Ectodermal cell (in vitro differentiated cells): ENCODE results near the gene TNFSF11.

Source experiments
- H3K27ac ChIP-seq: 2 replicates; pipeline ENCODE4 v1.7.0; 2013; ENCODE audit warnings: mild to moderate bottlenecking, low read depth, low read length; ENCODE audit not compliant: insufficient read depth, poor library complexity, severe bottlenecking
- H3K27me3 ChIP-seq: 2 replicates; pipeline ENCODE4 v1.7.0; 2013; ENCODE audit warnings: mild to moderate bottlenecking, low read length; ENCODE audit not compliant: insufficient read depth, control insufficient read depth, poor library complexity, severe bottlenecking
- H3K36me3 ChIP-seq: one replicate; pipeline ENCODE4 v1.7.0; 2013; ENCODE audit warnings: low read length; ENCODE audit not compliant: control insufficient read depth, insufficient read depth
- H3K4me1 ChIP-seq: one replicate; pipeline ENCODE4 v1.7.0; 2013; ENCODE audit warnings: low read length; ENCODE audit not compliant: control insufficient read depth, insufficient read depth
- H3K4me3 ChIP-seq: 2 replicates; pipeline ENCODE4 v1.7.0; 2013; ENCODE audit warnings: low read depth, low read length, control low read depth; ENCODE audit not compliant: insufficient read depth
- H3K9me3 ChIP-seq: 2 replicates; pipeline ENCODE4 v1.7.0; 2013; ENCODE audit warnings: mild to moderate bottlenecking, low read length, moderate library complexity; ENCODE audit not compliant: control insufficient read depth
- WGBS, 2 experiments: methylation state at CpG; one replicate each; pipeline ENCODE4 v1.1.7; 2013; ENCODE audit warnings: missing lambda C conversion rate in 2 of 2; 5-methylcytosine and 5-hydroxymethylcytosine counted together

TNFSF11 gene

GRCh38 chr13:42607546-42607945 is 33.6 kb downstream of the TNFSF11 start:
- H3K27me3 ChIP-seq = no peaks in the 10 kb centered on the region
- no peaks in the 10 kb centered on the region for H3K36me3 ChIP-seq
- no peak overlapping the region for H3K4me3 ChIP-seq
- H3K27ac ChIP-seq = no peak overlapping the region
- no peaks in the 10 kb centered on the region for H3K4me1 ChIP-seq
- WGBS, 2 experiments = 88 to 91% methylated on average over 2 of the region's 2 CpGs
- H3K9me3 ChIP-seq = no peaks in the 10 kb centered on the region

- H3K4me1 ChIP-seq = no peaks in the 10 kb centered on the region
- H3K36me3 ChIP-seq = no peaks in the 10 kb centered on the region
- H3K27me3 ChIP-seq = no peaks in the 10 kb centered on the region
- H3K27ac ChIP-seq = no peak overlapping the region
- WGBS, 2 experiments = 70 to 85% methylated on average over 2 of the region's 2 CpGs
- no peaks in the 10 kb centered on the region for H3K9me3 ChIP-seq
- H3K4me3 ChIP-seq = no peak overlapping the region
Observed at GRCh38 chr13:42610649-42611048, 36.7 kb downstream of the TNFSF11 start.

DNA sequence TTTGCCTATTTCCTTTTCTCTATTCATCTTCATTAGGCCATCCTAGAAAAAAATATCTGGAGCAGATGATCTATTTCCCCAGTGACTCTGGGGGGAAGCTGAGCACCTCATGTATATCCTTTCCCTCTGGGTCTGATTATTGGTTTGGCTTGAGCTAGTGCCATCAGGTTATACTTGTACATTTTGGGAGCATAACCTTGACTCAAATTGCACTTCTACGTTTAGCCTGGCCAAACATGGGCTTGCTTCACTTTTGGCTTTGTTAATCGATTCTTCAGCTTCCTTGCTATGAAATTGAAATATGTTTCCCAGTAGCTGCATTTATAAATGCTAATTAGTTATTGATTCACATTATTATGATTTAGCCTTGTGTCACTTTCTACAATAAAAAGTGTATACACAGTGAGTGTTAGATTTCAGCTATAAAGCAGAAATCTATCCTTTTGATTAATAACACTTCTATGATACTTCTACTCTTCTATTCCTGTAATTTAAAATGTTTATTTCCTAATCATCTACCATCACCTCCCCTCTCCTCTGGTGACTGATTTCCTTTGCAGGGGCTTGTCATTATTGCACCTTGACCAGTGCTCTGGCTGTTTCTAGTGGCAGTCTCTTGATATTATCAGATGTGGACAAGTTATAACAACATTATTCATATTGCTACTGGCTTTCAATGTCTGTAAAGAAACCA is 37.3 kb downstream of the TNFSF11 start:
- WGBS, 2 experiments = 91 to 96% methylated on average over 2 of the region's 2 CpGs
- no peaks in the 10 kb centered on the region for H3K36me3 ChIP-seq
- H3K4me1 ChIP-seq = no peaks in the 10 kb centered on the region
- H3K27me3 ChIP-seq = no peaks in the 10 kb centered on the region
- no peak overlapping the region for H3K4me3 ChIP-seq
- H3K9me3 ChIP-seq = no peaks in the 10 kb centered on the region
- no peak overlapping the region for H3K27ac ChIP-seq

- Histone ChIP-seq H3K4me3 (no peak overlapping the region), H3K27ac (no peak overlapping the region), H3K36me3 (no peaks in the 10 kb centered on the region), H3K27me3 (no peaks in the 10 kb centered on the region), H3K9me3 (no peaks in the 10 kb centered on the region), H3K4me1 (no peaks in the 10 kb centered on the region)
- 82 to 86% methylated on average over 6 to 7 of the region's 7 CpGs for WGBS, 2 experiments
Observed at GRCh38 chr13:42612021-42612765, 38.2 kb downstream of the TNFSF11 start.

- Histone ChIP-seq H3K9me3 (no peaks in the 10 kb centered on the region), H3K4me1 (no peaks in the 10 kb centered on the region), H3K27me3 (no peaks in the 10 kb centered on the region), H3K27ac (no peak overlapping the region), H3K4me3 (no peak overlapping the region), H3K36me3 (no peaks in the 10 kb centered on the region)
- 88 to 89% methylated on average over 3 of the region's 3 CpGs for WGBS, 2 experiments
Observed at GRCh38 chr13:42614436-42615035, 40.6 kb downstream of the TNFSF11 start.

- Histone ChIP-seq H3K4me3 (no peak overlapping the region), H3K27me3 (no peaks in the 10 kb centered on the region), H3K27ac (no peak overlapping the region), H3K9me3 (no peaks in the 10 kb centered on the region), H3K36me3 (no peaks in the 10 kb centered on the region), H3K4me1 (no peaks in the 10 kb centered on the region)
- 95 to 96% methylated on average over 6 of the region's 6 CpGs for WGBS, 2 experiments
Observed at GRCh38 chr13:42615691-42616090, 41.7 kb downstream of the TNFSF11 start.

- Histone ChIP-seq H3K4me3 (no peak overlapping the region), H3K27me3 (no peaks in the 10 kb centered on the region), H3K9me3 (no peaks in the 10 kb centered on the region), H3K36me3 (no peaks in the 10 kb centered on the region), H3K4me1 (no peaks in the 10 kb centered on the region), H3K27ac (no peak overlapping the region)
- WGBS, 2 experiments = 46 to 57% methylated on average over 2 of the region's 3 CpGs
Observed at GRCh38 chr13:42617221-42617620, 43.3 kb downstream of the TNFSF11 start.

GRCh38 chr13:42623916-42624315 is 50.0 kb downstream of the TNFSF11 start:
- Histone ChIP-seq H3K27me3 (no peaks in the 10 kb centered on the region), H3K4me1 (no peaks in the 10 kb centered on the region)

GRCh38 chr13:42625611-42626010 is 51.7 kb downstream of the TNFSF11 start:
- 96% methylated on average over 3 of the region's 3 CpGs for WGBS, 2 experiments
- no peaks in the 10 kb centered on the region for H3K27me3 ChIP-seq
- no peak overlapping the region for H3K27ac ChIP-seq
- no peaks in the 10 kb centered on the region for H3K9me3 ChIP-seq
- H3K4me3 ChIP-seq = no peak overlapping the region
- H3K36me3 ChIP-seq = no peaks in the 10 kb centered on the region
- H3K4me1 ChIP-seq = no peaks in the 10 kb centered on the region

More at GRCh38 chr13:42623916-42624315, 50.0 kb downstream of the TNFSF11 start:
- Histone ChIP-seq H3K9me3 (no peaks in the 10 kb centered on the region), H3K4me3 (no peak overlapping the region), H3K27ac (no peak overlapping the region), H3K36me3 (no peaks in the 10 kb centered on the region)
- 81 to 94% methylated on average over 2 of the region's 2 CpGs for WGBS, 2 experiments

DNA sequence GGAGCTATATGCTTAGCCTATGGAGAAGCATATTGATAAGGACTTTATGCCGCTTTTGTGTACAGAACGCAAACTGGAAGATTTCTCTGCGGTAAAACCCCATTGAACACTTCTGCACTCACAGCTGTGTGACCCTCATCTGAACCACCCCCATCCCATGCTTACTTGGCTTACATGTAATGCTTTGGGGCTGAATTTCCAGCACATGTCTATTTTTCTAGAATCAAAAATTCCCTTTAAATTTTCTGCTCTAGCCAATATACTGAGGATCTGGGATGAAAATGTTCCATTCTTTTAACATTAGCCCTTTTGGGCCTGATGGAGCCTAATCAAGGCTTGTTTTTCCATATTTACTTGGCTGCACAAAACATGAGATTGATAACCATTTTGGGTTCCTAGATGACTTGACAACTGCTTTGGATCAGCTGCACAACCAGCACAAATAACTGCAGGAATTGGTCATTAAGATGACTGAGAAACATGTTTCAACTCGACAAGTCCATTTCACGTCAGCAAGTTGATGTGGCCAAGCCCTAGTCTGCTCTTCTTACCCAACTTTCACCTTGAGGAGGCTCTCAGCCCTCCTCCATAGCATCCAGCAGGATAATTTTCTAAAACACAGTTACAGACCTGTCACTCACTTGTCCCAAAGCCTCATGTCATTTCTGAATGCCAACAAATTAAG is 52.4 kb downstream of the TNFSF11 start:
- Histone ChIP-seq H3K9me3 (no peaks in the 10 kb centered on the region), H3K4me1 (no peaks in the 10 kb centered on the region), H3K27me3 (no peaks in the 10 kb centered on the region), H3K36me3 (no peaks in the 10 kb centered on the region), H3K27ac (no peak overlapping the region), H3K4me3 (no peak overlapping the region)
- WGBS, 2 experiments = 95% methylated on average over 5 of the region's 5 CpGs
